ACHN (cell line): ENCODE results near the gene AUTS2.

Experiments used
- DNase-seq: peaks from one replicate; pipeline ENCODE4 v3.0.0-alpha.2; 2015
- in situ Hi-C: cut with HindIII; loops from 2 replicates; pipeline ENCODE4 v1.10.0; 2017; ENCODE audit warnings: low sequenced_read_pairs, low pct_ligation_motif_present, low pct_unique_long_range_greater_than_20kb

The AUTS2 gene

DNA sequence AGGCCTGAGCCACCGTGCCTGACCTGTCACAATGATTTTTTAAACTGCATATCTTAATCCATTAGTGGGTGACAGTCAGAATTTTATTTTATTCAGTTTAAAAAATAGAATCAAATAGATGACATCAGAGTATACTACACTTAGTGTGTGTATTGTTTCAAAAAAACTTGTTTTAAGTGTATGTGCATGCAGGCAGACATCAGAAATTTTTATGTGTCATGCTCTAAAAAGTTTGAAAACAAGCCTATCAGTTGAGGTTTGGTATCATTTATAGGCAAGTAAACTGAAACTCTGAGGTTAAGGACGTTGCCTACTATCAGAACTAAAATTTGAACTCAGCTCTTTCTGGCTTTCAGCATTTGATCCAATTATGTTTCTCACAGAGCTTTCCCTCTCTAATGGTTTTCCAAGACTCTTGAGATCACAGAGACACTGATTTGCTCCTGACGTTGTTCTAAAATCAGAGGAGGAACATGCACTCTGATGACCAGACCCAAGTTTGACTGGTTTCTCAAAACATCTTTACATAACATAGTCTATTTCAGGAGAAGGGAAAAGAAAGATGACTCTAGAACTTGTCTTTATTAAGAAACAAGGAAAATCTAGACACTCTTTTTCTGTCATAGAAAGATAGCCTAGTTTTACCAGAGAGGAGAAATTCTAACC lies 188.6 kb downstream of the AUTS2 start:
- DNase-seq = no peak

GRCh38 chr7:69787736-69788431 lies 189.6 kb downstream of the AUTS2 start:
- in situ Hi-C loops = no loop called here
- DNase-seq = no peak

More for the DNA sequence above, 188.6 kb downstream of the AUTS2 start:
- in situ Hi-C loops = no loop called here

- in situ Hi-C loops = no loop called here
Measured at GRCh38 chr7:69789563-69789962, 191.3 kb downstream of the AUTS2 start.

GRCh38 chr7:69790977-69791724 lies 192.9 kb downstream of the AUTS2 start:
- DNase-seq = no peak
- in situ Hi-C loops = no loop called here

More at GRCh38 chr7:69789563-69789962, 191.3 kb downstream of the AUTS2 start:
- DNase-seq = no peak

GRCh38 chr7:69791739-69792138 lies 193.5 kb downstream of the AUTS2 start:
- in situ Hi-C loops = no loop called here
- no peak for DNase-seq

GRCh38 chr7:69795932-69796331 lies 197.7 kb downstream of the AUTS2 start:
- in situ Hi-C loops = no loop called here
- no peak for DNase-seq

- DNase-seq = no peak
- in situ Hi-C loops = no loop called here
Measured at GRCh38 chr7:69796416-69796815, 198.1 kb downstream of the AUTS2 start.

- in situ Hi-C loops = no loop called here
- no peak for DNase-seq
Measured at GRCh38 chr7:69799048-69799697, 200.9 kb downstream of the AUTS2 start.

- no peak for DNase-seq
- in situ Hi-C loops = no loop called here
Measured at GRCh38 chr7:69799990-69800389, 201.7 kb downstream of the AUTS2 start.

GRCh38 chr7:69800495-69800894 lies 202.2 kb downstream of the AUTS2 start:
- in situ Hi-C loops = no loop called here
- DNase-seq = peak; percentile 5

- DNase-seq = no peak
Measured at GRCh38 chr7:69801729-69802682, 203.7 kb downstream of the AUTS2 start.

GRCh38 chr7:69803699-69804516 lies 205.6 kb downstream of the AUTS2 start:
- no peak for DNase-seq
- in situ Hi-C loops = no loop called here

More at GRCh38 chr7:69801729-69802682, 203.7 kb downstream of the AUTS2 start:
- in situ Hi-C loops = no loop called here

DNA sequence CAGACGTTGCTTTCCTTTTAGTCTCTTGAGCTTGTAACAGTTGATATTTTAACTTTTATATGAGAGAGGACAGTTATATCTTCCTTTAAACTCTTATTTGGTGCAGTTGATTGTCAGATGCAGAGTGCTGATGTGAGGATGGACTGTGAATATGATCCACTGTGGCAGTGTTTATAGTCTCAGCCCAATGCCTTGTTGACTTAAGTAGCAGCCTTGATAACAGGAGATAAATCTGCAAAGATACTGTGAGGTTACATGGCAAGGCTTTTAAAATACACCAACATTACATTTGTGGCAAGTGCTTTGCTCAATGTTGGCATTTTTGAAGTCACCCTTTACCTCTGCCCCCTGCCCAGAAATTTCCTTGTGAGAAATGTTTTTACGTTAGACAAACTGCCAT lies 206.7 kb downstream of the AUTS2 start:
- in situ Hi-C loops = no loop called here
- no peak for DNase-seq

- in situ Hi-C loops = no loop called here
- DNase-seq = no peak
Measured at GRCh38 chr7:69808391-69808790, 210.1 kb downstream of the AUTS2 start.

GRCh38 chr7:69811476-69812308 lies 213.4 kb downstream of the AUTS2 start:
- in situ Hi-C loops = no loop called here
- DNase-seq = no peak

- DNase-seq = no peak
- in situ Hi-C loops = no loop called here
Measured at GRCh38 chr7:69812756-69813155, 214.5 kb downstream of the AUTS2 start.
